Activated T-cell treated with anti-CD3 and anti-CD28 coated beads, Interleukin-2, amount 50 U/mL, for 48 hours (primary cell): ENCODE results near the gene TMEM259.

Experiments used
- DNase-seq, 2 experiments: peaks; one replicate each; pipeline ENCODE4 v3.0.0-alpha.2; 2020

TMEM259 gene

GRCh38 chr19:1015061-1015781 is 5.7 kb downstream of the TMEM259 start:
- no peak for DNase-seq

- no peak for DNase-seq
These were observed 6.5 kb downstream of the TMEM259 start for GRCh38 chr19:1014161-1015060.

GRCh38 chr19:1013218-1013617 is 7.7 kb downstream of the TMEM259 start:
- DNase-seq, result no peak

- no peak for DNase-seq
These were observed 8.6 kb downstream of the TMEM259 start for GRCh38 chr19:1012334-1012733.

- no peak for DNase-seq
These were observed 9.0 kb downstream of the TMEM259 start for GRCh38 chr19:1011831-1012333.

GRCh38 chr19:1010586-1011510 is 10.1 kb downstream of the TMEM259 start:
- DNase-seq, result no peak

GRCh38 chr19:1009981-1010538 is 10.9 kb downstream of the TMEM259 start:
- DNase-seq, result no peak

GRCh38 chr19:1009041-1009980 is 11.6 kb downstream of the TMEM259 start:
- DNase-seq, result no peak

- DNase-seq, result no peak
These were observed 12.5 kb downstream of the TMEM259 start for GRCh38 chr19:1008268-1009040.

GRCh38 chr19:1007399-1008251 is 13.3 kb downstream of the TMEM259 start:
- DNase-seq, result no peak

- no peak for DNase-seq
These were observed 14.1 kb downstream of the TMEM259 start for GRCh38 chr19:1006711-1007398.

GRCh38 chr19:1004803-1005664 is 15.9 kb downstream of the TMEM259 start:
- DNase-seq, result no peak

GRCh38 chr19:1004204-1004802 is 16.6 kb downstream of the TMEM259 start:
- DNase-seq, result no peak

GRCh38 chr19:1003283-1003682 is 17.6 kb downstream of the TMEM259 start:
- DNase-seq, result no peak

GRCh38 chr19:1002600-1002999 is 18.3 kb downstream of the TMEM259 start:
- DNase-seq, result no peak

GRCh38 chr19:1001538-1002166 is 19.3 kb downstream of the TMEM259 start:
- DNase-seq, result peak; percentile 85 to 87
